HuH-7.5 (cell line): Measurements from ENCODE around the gene THAP8.
"Not testable (repeated sequence)": the region's sequence is repeated elsewhere in the genome, so short reads cannot be mapped to it uniquely, and the experiment has no call there.

ENCODE experiments used
- DNase-seq: peaks from one replicate; pipeline ENCODE4 v3.0.0; 2011; ENCODE audit warnings: low spot score

THAP8 gene

DNA sequence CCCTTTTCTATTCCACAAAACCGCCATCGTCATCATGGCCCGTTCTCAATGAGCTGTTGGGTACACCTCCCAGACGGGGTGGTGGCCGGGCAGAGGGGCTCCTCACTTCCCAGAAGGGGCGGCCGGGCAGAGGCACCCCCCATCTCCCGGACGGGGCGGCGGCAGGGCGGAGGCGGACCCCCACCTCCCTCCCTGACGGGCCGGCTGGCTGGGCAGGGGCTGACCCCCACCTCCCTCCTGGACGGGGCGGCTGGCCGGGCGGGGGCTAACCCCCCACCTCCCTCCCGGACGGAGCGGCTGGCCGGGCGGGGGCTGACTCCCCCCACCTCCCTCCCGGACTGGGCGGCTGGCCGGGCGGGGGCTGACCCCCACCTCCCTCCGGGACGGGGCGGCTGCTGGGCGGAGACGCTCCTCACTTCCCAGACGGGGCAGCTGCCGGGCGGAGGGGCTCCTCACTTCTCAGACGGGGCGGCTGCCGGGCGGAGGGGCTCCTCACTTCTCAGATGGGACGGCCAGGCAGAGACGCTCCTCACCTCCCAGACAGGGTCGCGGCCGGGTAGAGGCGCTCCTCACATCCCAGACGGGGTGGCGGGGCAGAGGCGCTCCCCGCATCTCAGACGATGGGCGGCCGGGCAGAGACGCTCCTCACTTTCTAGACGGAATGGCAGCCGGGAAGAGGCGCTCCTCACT, 14.9 kb upstream of the THAP8 start:
- DNase-seq: not testable (repeated sequence)

DNA sequence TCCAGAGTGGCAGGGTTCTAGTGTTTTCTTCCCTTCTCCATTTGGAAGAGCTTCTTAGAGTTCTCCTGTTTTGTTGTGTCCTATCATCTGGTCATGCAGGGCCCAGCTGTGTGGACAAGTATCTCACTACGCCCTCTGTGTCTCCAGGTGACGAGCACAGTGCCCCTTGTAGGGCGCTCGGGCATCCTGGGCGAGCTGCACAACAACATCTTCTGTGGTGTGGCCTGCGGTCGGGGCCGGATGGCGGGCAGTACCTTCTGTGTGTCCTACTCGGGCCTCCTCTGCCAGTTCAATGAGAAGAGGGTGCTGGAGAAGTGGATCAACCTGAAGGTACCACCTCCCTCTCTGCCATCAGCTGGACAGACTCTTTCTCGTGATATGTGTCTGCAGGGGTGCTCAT, 13.6 kb upstream of the THAP8 start:
- no peak for DNase-seq

DNA sequence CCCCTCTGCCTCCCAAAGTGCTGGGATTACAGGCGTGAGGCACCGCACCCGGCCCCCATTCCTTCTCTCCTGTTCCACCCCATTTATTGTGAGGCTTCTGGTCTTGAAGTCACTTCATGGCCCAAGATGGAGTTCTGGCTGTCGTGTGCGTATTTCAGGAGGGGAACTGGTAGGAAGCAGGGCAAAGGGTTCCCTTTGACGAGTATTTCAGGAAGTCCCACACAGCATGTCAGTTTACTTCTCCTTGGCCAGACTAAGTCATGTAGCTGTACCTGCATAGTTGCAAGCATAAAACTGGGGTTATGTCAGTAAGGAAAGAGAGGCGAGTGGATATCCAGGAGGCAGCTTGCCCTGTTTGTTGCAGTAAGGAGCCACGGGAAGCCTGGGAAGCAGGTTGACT, 10.7 kb upstream of the THAP8 start:
- no peak for DNase-seq

DNA sequence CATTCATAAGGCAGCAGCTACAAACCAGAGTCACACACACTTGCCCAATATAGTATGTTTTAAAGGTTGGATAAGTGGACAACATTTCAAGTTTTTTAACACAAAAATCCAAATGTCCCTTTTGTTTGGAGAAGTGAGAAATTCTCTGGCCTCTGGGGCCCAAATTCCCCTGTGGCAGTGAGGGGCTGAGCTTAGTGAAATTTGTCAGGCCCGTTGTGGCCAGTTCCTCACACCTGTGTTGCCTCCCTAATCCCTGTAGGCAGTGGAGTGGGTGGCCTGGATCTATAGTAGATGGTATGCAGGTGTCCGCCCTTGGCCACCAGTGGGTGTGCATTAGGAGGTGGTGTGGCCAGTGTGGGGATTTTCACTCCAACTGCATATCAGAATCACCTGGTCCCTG, 7.3 kb upstream of the THAP8 start:
- DNase-seq: no peak

DNA sequence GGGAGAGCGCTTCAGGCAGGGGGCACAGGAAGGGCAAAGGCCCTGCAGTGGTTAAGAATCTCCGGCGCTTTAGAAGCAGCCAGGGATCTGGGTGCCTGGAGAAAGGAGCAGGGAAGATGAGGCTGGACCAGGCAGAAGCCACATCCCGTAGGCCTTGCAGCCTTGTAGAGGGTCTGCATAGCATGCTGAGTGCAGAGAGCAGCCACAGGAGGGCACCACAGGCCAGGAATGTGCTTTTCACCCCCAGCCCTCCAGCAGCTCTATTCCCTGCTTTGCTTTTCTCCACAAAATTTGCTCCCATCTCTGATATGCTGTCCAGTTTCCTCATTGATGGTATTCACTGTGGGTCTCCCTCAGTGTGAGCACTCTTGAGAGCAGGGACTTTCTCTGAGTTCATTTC, 6.3 kb upstream of the THAP8 start:
- peak; percentile 73 for DNase-seq

DNA sequence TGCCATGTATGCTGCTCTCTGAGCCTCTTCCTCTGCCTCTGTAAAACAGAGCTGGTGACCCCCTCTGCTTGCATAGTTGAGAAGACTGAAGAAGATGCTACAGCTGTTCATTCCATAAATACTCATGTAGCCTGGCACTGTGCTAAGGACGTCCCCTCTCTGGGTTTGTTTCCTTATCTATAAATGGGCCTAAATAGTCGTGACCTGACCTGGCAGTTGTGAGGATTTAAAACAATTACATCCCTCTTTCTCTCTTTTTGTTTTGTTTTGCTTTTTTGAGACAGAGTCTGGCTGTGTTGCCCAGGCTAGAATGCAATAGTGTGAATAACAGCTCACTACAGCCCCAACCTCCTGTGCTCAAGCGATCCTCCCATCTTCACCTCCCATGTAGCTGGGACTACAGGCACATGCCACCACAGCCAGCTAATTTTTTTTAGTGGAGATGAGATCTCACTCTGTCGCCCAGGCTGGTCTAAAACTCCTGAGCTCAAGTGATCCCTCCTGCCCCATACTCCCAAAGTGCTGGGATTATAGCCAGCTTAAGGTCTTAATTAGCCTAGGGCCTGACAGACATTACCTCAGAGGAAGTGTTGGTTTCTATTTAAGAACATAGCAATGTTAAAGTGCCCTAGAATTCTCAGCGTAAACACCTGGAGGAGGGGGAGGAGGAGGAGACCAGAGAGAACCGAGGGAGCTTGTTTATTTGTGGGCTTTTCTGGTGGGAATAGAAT, 5.3 kb upstream of the THAP8 start:
- no peak for DNase-seq

DNA sequence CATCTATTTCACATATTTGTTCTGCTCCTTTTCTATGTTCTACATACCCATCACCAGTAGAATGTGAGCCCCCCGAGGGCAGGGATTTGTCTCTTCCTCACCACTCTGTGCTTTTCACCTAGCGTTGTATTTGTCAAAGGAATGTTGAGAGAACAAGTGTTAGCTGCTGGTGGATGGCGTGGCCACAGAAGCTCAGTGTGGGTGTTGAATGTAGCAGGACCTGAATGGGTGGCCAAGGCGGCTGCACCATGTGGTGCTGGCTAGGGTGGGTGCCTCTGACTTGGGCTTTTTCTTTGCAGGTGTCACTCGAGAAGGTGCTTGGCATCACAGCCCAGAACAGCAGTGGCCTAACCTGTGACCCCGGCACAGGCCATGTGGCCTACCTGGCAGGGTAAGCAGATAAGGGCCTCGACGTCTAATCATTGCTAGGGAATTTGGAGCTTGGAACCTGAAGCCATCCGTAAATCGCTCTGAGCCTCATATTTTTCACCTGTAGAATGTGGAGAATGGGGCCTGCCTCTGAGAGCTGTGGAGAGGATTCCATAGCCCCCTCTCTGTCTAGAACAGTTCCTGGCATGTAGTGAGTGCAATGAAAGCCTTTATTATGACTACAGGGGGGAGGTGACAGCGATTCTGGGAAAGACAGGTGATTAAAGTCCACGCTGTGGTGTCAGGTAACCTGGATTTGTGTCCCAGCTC, 4.5 kb upstream of the THAP8 start:
- DNase-seq: no peak

DNA sequence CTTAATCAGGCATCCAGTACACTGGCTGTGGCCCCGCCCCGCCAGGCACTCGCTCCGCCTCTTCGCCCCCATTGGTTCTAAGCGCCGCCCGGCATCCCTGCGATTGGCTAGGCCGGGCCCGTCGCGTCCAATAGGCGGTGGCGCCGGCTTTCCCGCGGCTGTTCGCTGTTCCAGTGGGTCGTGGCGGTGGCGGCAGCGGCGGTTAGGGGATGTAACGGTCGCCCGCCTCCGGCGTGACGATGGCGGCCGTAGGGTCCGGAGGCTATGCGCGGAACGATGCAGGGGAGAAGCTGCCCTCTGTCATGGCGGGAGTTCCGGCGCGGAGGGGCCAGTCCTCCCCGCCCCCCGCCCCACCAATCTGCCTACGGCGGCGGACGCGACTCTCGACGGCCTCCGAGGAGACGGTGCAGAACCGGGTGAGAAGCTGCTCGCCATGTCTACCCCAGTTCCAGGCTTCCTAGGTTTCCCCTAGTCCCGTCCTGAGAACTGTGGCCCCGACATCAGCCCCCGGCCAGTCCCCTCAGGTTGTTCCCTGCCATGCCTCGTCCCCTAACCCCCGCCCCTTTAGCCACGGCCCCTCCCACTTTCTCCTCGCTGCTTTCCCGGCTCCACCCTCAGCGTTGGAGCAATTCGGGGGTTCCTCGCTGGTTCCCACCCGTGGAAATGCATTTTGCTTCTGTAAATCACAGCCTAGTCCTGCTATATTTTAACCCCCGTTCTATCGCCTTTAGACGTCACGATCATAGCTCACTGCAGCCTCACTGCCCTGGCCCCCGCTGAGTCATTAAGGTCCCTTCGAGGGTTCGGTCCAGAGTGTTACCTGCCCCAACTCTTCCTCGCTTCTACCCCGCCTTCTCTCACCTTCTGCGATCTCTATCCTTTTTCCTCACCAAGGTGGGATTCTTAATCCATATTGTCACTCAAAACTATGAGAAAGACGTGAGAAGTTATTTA, 925 bp upstream of the THAP8 start, which contains the start of gene WDR62:
Gene WDR62, plus strand, starts transcription at position 165 of the 954 bp plus-strand sequence. Its CDS starts 75 bp downstream, at position 240.
- peak; percentile 97 for DNase-seq

DNA sequence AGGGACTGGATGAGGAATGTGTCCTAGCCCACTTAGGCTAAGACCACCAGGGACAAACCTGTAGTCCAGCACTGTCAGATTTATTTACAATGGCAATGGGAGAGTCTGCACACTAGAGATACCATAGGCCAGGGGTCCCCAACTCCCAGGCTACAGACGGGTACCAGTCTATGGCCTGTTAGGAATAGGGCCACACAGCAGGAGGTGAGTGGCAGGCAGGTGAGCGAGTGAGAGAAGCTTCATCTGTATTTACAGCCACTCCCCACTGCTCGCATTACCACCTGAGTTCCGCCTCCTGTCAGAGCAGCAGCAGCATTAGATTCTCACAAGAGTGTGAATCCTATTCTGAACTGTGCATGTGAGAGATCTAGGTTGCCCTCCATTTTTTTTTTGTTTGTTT, 2.4 kb downstream of the THAP8 start:
- no peak for DNase-seq

DNA sequence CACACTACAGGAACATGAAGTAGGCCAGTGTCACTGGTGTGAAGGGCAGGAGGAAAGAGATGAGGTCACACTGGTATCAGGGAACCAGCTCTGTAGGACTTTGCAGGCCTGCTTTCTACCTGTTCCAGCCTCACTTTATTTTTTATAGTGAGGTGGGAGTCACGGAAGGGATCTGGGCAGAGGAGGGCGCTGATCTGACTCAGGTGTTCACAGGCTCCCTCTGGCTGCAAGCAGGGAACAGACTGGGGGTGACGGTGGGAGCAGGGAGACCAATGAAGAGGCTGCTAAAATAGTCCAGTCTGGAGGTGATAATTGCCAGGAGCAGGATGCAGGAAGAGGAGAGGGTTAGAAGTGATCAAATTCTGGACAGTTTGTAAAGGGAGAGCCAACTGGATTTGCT, 2.8 kb downstream of the THAP8 start:
- DNase-seq: no peak

DNA sequence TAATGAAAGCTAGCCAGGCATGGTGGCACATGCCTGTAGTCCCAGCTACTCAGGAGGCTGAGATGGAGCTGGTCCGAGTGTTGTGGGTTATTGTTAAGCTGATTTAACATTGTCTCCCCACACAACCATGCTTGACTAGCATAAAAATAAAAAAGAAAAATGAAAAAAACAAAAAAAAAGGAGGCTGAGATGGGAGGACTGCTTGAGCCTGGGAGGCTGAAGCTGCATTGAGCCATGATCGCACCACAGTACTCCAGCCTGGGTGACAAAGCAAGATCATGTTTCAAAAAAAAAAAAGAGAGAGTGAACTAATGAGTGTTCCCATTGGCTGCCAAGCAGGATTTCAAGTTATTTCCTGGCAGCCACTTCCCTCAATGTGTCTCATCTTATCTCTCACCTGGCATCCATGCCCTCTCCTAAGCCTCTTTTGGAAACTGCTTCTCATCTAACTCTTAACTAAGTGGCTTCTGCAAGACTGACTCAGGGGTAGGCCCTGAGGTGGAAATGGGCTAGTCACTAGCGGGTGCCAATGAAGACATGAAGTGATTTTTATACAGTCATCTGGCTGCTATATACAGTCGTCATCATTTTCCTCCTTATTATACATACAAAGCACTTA, 4.9 kb downstream of the THAP8 start:
- DNase-seq: no peak

DNA sequence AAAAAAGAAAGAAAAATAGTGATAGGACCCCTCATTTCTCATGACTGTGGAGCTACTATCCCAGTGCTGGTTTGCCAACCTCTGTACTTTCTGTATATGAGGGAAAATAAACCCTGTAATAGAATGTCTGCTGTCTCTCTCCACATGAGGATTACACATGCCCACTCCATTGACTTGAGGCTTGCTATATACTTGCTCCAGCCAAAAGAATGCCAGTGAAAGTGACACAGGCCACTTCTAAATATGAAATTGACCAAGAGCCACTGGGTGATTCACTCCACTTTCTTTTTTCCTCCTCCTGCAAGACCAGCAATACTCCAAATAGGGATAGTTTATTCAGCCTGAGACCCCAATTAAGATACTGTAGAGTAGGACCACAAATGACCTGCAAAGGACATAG, 6.2 kb downstream of the THAP8 start:
- no peak for DNase-seq

DNA sequence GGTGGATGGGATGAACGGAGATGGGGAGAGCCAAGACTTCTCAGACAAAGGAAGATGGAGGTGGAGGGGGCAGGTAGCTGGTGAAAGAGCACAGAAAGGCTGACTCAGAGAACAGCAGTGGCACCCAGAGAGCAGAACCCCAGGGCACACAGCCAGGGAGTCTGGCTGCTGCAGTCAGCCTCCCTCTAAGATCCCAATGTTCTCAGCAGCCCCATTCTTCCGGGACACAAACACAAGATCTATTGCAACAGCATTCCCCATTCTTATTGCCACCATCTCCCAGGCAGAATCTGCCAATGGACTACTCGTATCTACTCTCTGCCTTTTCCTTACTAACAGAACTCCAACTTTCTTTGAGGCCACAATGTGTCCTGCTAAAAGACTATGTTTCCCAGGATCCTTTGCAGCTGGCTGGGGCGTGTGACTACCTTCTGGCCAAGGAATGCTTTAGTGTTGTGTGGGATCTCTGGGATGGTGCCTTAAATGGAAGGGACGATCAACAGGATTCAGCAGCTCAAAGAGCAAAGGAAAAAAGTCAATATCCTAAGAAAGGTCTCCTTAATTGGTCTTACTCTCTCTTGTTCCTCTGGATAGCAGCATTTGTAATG, 7.5 kb downstream of the THAP8 start:
- DNase-seq: no peak

DNA sequence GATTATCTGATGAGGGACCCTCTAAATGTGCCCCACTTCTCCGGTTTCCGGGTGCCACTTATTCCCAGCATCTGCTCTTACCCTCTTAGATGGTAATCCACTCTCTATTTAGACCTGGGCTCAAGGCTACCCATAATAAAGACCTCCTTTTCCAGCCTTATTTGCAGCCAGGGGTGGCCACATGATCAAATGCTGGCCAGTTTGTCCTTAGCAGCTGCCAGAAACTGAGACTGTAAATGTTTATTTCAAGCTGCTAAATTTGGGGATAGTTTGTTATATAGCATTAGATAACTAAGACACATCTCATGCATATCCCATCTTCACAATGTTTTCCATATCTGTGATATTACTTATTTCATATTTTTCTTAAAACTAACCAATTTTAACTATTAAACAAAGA, 10.1 kb downstream of the THAP8 start:
- DNase-seq: no peak

DNA sequence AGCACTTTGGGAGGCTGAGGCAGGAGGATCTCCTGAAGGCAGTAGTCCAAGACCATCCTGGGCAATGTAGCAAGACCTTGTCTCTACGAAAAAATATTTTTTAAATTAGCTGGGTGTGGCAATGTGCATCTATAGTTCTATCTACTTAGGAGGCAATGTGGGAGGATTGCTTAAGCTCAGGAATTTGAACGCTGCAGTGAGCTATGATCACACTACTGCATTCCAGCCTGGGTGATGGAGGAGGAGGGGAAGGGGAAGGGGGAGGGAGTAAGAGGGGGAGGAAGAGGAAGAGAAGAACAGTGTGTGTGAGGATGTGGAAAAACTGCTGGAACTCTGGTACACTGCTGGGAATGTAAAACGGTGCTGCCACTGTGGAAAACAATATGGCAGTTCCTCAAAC, 12.3 kb downstream of the THAP8 start:
- DNase-seq: peak; percentile 51

DNA sequence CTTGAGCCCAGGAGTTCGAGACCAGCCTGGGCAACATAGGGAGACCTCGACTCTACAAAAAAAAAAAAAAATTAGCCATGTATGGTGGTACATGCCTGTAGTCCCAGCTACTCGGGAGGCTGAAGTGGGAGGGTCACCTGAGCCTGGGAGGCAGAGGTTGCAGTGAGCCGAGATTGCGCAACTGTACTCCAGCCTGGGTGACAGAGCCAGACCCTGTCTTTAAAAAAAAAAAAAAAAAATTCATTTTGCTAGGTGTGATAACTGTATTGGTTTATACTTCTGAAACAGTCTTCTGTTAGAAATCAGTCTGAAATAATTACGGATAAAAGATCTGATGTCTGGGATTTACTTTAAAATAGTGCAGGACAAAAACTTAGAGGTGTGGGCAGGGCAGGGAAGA, 13.0 kb downstream of the THAP8 start:
- DNase-seq: not testable (repeated sequence)

DNA sequence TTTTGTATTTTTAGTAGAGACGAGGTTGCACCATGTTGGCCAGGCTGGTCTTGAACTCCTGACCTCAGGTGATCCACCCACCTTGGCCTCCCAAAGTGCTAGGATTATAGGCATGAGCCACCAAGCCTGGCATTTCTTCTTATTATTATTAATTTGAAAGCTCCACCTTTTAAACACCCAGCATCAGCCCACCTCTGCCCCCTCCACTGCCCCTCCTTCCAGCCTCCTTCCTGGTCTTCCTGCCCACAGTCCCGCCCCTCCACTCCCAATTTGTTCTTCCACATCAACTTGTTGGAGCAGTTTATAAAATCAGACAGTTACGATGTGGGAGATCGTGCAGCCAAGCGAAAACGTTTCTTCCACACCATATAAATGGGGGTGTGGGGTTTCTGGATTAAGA, 13.6 kb downstream of the THAP8 start:
- DNase-seq: no peak

DNA sequence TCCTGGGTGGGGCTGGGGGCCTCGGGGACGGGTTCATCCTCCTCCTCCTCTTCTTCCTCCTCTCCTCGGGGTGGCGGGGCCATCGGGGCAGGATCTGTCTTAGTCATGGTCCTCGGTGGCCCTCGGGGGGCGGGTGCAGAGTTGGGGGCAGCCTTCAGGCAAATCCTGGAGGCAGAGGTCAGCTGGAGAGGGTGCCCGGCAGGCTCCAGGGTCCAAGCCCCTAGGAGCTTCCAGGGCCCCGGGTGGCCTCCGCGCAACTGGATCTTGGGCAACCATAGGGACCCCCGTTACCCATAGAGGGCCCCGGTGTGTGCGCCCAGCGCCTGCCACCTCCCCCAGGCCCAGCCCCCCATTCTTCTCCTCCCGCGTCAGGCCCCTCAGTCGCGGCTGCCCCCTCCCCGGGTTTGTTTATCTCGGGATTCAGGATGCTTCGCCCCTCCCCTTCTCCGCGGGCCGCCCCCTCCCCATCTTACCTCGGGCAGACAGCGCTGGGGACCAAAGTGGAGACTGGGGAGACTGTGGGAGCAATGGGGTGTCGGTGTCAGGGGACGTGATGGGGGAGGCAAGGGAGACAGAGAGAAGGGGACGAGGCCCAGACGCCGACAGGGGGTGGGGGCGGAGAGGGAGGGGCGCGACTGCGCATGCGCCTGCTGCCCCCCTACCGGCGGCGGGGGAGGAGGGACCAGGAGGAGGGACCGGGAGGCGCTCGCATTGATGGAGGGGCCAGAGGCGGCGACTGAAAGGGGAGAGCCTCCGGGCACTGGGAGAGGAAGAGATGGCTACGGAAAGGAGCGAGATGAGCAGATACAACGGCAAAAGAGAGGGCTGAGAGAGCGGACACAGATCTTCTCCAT, 21.6 kb downstream of the THAP8 start, which contains the start of gene CLIP3:
Gene CLIP3, minus strand, starts transcription at position 623 of the 854 bp plus-strand sequence. Its CDS starts 516 bp downstream, at position 107.
- DNase-seq: no peak

DNA sequence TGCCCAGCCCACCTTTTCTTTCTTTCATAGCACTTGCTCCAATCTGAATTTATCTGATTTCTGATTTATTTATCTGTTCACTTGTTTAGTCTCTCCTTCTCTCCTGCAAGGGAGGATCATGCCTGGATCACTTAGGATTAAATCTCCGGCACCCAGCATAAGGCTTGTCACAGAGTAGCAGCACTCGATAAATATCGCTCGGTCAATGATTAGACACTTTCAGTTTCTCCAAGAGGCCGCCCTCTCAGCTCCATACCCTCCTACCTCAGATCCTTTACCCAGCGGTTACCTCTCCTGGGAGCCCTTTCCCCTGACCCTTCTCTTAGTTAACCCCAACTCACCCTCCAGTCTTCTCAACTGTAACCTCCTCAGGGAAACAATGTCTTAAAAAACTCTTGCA, 22.8 kb downstream of the THAP8 start:
- no peak for DNase-seq
